Type B pancreatic cell (in vitro differentiated cells): Measurements from ENCODE around the gene CYB5A. TPM values are rescaled to one million over a fixed set of nuclear protein-coding genes. Genes with fewer than 3 reads are reported as not detected.

ENCODE experiments used
- DNase-seq: peaks from one replicate; pipeline ENCODE4 v3.0.0; 2021; ENCODE audit warnings: mixed read lengths; ENCODE audit not compliant: unreplicated experiment; ENCODE audit errors: extremely low spot score
- H3K27ac Mint-ChIP-seq: 2 replicates; pipeline ENCODE4 v1.8.0; 2021; ENCODE audit warnings: mild to moderate bottlenecking, mixed read lengths
- H3K27me3 Mint-ChIP-seq: 2 replicates; pipeline ENCODE4 v1.8.0; 2021; ENCODE audit warnings: mixed read lengths
- H3K36me3 Mint-ChIP-seq: 2 replicates; pipeline ENCODE4 v1.8.0; 2021; ENCODE audit warnings: mixed read lengths
- H3K4me1 Mint-ChIP-seq: one replicate; pipeline ENCODE4 v1.8.0; 2021; ENCODE audit warnings: mixed read lengths; ENCODE audit not compliant: unreplicated experiment
- H3K4me3 Mint-ChIP-seq: 2 replicates; pipeline ENCODE4 v1.8.0; 2021; ENCODE audit warnings: mild to moderate bottlenecking, mixed read lengths
- H3K9me3 Mint-ChIP-seq: 2 replicates; pipeline ENCODE4 v1.8.0; 2021; ENCODE audit warnings: mixed read lengths
- total RNA-seq: library from RNA; stranded (reverse); gene quantifications from 2 replicates; pipeline ENCODE4 v1.2.1, GENCODE V29; 2021; ENCODE audit warnings: low replicate concordance
- TF ChIP-seq, protein P1 (sequence below): fragments of 200-600 bp; sonication (generic); conservative IDR thresholded peaks from 2 replicates; pipeline ENCODE4 v1.5.0; 2021; ENCODE audit warnings: antibody characterized with exemption, mild to moderate bottlenecking

Gene CYB5A
- total RNA-seq, 1 donor from 2014 or later, result 74.9 TPM

DNA sequence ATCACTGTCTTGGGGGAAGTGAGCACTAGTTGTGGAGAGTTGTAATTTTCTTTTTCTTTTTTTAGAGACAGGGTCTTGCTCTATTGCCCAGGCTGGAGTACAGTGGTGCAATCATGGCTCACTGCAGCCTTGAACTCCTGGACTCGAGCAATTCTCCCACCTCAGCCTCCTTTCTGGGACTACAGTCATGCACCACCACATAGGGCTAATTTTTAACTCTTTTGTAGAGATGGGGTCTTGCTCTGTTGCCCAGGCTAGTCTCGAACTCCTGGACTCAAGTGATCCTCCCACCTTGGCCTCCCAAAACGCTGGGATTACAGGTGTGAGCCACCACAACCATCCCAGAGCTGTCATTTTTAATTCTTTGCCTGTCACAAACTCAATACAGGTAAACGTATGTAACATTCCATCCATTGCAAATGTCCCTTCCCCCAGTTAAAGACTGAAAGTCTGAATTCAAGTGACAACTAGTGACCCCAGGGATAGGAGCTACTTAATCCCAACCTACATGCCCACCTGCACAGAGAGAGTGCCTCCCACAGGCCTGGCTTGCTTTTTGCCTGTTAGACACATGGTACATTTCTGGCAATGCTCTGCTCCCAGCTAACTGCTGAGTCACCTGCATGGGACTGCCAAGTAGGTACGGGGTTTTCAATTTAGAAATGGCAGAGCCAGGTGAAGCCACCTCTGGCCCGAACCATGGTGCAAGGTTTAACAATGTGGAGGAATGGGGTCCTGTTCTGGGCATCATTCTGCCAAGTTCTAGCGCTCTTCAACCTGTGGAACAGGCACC is 60.6 kb downstream of the CYB5A start:
- Mint-ChIP-seq H3K27me3 (no peaks in the 10 kb centered on the region), H3K36me3 (no peaks in the 10 kb centered on the region), H3K27ac (no peak overlapping the region), H3K4me1 (peaks cover 9% of the 10 kb centered on the region), H3K4me3 (no peak overlapping the region), H3K9me3 (no peaks in the 10 kb centered on the region)
- TF ChIP-seq, protein P1, sequence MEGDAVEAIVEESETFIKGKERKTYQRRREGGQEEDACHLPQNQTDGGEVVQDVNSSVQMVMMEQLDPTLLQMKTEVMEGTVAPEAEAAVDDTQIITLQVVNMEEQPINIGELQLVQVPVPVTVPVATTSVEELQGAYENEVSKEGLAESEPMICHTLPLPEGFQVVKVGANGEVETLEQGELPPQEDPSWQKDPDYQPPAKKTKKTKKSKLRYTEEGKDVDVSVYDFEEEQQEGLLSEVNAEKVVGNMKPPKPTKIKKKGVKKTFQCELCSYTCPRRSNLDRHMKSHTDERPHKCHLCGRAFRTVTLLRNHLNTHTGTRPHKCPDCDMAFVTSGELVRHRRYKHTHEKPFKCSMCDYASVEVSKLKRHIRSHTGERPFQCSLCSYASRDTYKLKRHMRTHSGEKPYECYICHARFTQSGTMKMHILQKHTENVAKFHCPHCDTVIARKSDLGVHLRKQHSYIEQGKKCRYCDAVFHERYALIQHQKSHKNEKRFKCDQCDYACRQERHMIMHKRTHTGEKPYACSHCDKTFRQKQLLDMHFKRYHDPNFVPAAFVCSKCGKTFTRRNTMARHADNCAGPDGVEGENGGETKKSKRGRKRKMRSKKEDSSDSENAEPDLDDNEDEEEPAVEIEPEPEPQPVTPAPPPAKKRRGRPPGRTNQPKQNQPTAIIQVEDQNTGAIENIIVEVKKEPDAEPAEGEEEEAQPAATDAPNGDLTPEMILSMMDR, result no peak
- DNase-seq, result no peak

DNA sequence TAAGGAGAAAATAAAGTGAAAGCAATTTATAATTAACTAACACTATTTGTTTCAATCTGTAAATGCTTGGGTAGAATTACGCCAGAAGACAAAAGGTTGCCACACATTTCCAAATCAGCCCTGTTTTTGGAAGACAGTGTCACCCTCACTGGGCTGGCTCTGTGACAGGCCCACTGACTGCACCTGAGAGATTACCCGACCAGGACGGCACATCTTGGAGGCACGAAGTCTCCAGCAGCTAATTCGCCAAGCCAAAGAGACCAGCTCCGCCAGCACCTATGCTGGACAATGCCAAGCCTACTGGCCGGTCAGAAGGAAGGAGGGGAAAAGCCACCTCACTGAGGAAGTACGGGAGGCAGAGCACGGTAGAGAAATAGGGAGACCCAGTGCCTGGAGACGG is 61.9 kb downstream of the CYB5A start:
- no peak overlapping the region for H3K4me3 Mint-ChIP-seq
- peaks cover 4% of the 10 kb centered on the region for H3K9me3 Mint-ChIP-seq
- no peaks in the 10 kb centered on the region for H3K27me3 Mint-ChIP-seq
- no peak for DNase-seq
- TF ChIP-seq, protein P1, result no peak
- H3K27ac Mint-ChIP-seq, result no peak overlapping the region
- peaks cover 20% of the 10 kb centered on the region for H3K4me1 Mint-ChIP-seq
- H3K36me3 Mint-ChIP-seq, result no peaks in the 10 kb centered on the region

DNA sequence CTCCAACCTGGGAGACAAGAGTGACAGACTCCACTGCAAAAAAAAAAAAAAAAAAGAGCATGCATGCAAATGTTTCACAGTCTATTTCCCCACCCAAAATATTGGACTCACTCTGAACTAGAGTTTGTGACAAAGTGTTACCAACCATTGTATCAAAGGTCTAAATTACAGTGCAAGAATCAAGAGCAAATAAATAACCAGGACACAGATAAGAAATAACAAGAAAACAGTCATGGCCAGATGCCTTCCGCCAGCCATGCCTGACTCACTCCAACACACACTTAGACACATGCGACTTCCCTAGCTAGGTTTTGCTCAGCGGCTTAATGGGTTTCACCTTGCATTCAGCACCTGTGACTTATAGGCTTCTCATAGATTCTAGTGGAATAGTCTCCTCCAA is 62.8 kb downstream of the CYB5A start:
- Mint-ChIP-seq H3K4me3 (no peak overlapping the region), H3K27me3 (no peaks in the 10 kb centered on the region), H3K4me1 (peaks cover 11% of the 10 kb centered on the region), H3K9me3 (peaks cover 4% of the 10 kb centered on the region), H3K27ac (no peak overlapping the region), H3K36me3 (no peaks in the 10 kb centered on the region)
- no peak for DNase-seq
- TF ChIP-seq, protein P1, result no peak

DNA sequence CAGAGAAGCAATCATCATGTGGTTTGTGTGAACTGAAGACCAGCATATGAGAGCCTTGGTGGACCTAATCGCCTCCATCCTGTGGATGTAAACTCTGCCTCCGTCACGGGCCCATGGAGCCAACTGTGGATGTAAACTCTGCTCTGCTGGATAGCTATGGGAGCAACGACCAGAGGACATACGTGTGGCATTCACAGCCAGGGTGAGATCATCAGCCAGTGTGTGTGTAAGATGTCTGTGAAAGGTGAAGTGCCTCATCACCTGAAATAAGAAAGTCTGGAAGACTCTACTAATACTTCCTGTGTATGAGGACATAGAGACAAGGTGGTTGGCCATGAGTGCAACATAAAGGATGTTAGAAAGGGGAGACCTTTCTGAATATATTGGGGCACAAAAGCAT is 63.5 kb downstream of the CYB5A start:
- no peak overlapping the region for H3K27ac Mint-ChIP-seq
- peaks cover 4% of the 10 kb centered on the region for H3K9me3 Mint-ChIP-seq
- H3K36me3 Mint-ChIP-seq, result no peaks in the 10 kb centered on the region
- TF ChIP-seq, protein P1, result no peak
- H3K4me3 Mint-ChIP-seq, result no peak overlapping the region
- H3K4me1 Mint-ChIP-seq, result peaks cover 11% of the 10 kb centered on the region
- DNase-seq, result no peak
- no peaks in the 10 kb centered on the region for H3K27me3 Mint-ChIP-seq

DNA sequence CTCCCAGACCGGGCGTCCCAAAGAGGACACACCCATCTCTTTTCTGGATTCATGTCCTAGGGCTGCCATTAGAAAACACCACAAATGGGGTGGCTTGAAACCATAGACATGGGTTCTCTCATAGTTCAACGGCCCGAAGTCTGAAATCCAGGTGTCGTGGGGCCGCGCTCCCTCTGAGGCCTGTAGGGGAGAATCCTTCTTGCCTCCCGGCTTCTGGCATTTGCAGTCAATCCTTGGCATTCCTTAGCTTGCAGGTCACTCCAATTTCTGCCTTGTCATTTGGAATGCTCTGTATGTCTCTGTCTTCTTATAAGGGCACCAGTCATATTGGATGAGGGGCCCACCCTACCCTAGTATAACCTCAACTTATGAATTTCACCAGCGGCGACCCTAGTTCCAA is 65.1 kb downstream of the CYB5A start:
- Mint-ChIP-seq H3K36me3 (no peaks in the 10 kb centered on the region), H3K4me1 (peaks cover 11% of the 10 kb centered on the region), H3K27ac (no peak overlapping the region), H3K9me3 (peaks cover 4% of the 10 kb centered on the region), H3K4me3 (no peak overlapping the region), H3K27me3 (no peaks in the 10 kb centered on the region)
- DNase-seq, result no peak
- TF ChIP-seq, protein P1, result no peak
